ENCODE measurements around the gene ZNF3.

ZNF3 gene

DNA sequence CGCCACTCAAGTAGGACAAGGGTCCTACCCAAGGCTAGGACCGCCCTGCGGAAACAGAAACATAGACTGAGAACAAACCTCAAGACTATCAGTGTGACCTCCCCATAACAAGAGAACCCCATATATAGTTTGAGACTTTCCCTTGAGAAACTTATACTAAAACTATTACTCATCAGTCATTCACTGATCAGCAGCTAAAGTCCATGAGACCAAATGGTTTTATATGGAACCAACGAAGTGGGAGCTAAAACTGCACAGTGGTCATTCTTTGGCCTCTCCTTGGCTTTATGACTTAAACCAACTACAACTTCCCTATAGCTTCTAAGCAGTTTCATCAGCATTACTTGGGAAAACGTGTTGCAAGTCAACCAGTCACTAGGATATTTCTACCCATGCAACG lies 45.6 kb downstream of the ZNF3 start:
- DNase-seq, result no peak
- TF ChIP-seq POLR2A (IDR thresholded peaks at IDR 0.05; ENCODE audit: low read length), result no peak
- no peak for TF ChIP-seq GATA1 (IDR thresholded peaks at IDR 0.05; ENCODE audit: low read depth, low read length)

DNA sequence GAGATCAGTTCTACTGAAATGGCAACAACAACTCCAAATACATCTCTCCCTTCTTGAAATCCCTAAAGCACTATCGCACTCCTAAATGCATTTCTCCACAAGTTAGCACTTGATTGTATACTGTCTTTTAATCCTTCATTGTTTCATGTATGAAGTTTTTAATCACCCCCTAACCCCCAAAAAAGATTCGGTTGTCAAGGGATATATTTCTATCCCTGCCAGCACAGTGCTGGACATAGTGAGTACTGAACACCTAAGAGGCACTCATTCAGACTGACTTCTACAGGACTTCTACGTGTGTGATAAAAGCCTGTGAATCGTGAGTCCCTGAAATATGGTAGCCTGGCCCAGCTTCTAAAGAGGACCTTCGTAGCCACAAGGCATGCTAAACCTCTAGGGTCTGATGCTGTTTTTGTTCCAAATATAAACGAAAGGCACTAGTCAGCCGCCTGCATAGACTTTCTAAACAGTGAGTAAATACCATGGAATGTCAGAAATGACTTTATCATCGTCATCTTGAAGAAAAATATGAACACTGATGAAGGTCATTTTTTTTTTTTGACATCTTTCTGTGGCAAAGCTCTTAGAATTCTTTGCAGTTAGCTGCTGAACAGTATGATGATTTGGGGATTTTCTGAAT lies 46.5 kb downstream of the ZNF3 start:
- TF ChIP-seq POLR2A (IDR thresholded peaks at IDR 0.05; ENCODE audit: low read length) (no peak), GATA1 (IDR thresholded peaks at IDR 0.05; ENCODE audit: low read depth, low read length) (no peak)
- no peak for DNase-seq

DNA sequence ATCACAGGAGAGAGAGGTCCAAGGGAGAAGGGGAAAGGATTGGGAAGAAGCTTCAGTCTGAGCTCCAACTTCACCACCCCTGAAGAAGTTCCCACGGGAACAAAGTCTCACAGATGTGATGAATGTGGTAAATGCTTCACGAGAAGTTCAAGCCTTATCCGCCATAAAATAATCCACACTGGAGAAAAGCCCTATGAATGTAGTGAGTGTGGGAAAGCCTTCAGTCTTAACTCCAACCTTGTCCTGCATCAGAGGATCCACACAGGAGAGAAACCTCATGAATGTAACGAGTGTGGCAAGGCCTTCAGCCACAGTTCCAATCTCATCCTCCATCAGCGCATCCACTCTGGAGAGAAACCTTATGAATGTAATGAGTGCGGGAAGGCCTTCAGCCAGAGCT lies 48.0 kb downstream of the ZNF3 start:
- DNase-seq, result no peak
- no peak for TF ChIP-seq GATA1 (IDR thresholded peaks at IDR 0.05; ENCODE audit: low read depth, low read length)
- TF ChIP-seq POLR2A (IDR thresholded peaks at IDR 0.05; ENCODE audit: low read length), result no peak

DNA sequence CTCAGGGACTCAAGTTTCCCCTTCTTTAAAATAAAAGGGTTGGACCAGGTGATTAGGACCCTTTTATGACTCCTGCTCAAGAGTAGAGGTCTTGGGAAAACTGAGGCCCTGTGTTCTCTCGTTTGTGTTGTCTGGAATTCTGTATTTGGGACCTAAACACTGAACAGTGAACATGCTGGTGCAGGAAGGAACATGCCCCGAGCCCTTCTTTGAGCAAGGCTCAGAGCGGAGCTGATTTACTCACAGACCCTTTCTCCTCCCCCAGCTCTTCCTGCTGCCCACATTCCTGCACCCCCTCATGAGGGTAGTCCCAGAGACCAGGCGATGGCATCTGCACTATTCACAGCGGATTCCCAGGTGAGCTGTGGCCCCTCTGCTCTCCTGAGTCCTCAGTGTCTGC lies 51.9 kb downstream of the ZNF3 start:
- TF ChIP-seq GATA1 (IDR thresholded peaks at IDR 0.05; ENCODE audit: low read depth, low read length) (no peak), POLR2A (IDR thresholded peaks at IDR 0.05; ENCODE audit: low read length) (no peak)
- DNase-seq, result no peak

DNA sequence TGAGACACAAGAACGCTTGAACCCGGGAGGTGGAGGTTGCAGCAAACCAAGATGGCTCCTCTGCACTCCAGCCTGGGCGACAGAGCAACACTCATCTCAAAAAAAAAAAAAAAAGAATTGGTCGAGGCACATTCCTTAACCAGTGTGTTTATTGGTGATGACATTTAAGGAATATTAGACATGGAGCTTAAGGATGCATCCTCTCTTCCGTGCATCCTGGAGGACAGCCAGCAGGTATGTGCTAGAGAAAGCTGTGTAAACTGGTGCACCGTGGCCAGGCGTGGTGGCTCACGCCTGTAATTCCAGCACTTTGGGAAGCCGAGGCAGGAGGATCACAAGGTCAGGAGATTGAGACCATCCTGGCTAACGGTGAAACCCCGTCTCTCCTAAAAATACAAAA lies 54.3 kb downstream of the ZNF3 start:
- TF ChIP-seq GATA1 (IDR thresholded peaks at IDR 0.05; ENCODE audit: low read depth, low read length) (no peak), POLR2A (IDR thresholded peaks at IDR 0.05; ENCODE audit: low read length) (no peak)

DNA sequence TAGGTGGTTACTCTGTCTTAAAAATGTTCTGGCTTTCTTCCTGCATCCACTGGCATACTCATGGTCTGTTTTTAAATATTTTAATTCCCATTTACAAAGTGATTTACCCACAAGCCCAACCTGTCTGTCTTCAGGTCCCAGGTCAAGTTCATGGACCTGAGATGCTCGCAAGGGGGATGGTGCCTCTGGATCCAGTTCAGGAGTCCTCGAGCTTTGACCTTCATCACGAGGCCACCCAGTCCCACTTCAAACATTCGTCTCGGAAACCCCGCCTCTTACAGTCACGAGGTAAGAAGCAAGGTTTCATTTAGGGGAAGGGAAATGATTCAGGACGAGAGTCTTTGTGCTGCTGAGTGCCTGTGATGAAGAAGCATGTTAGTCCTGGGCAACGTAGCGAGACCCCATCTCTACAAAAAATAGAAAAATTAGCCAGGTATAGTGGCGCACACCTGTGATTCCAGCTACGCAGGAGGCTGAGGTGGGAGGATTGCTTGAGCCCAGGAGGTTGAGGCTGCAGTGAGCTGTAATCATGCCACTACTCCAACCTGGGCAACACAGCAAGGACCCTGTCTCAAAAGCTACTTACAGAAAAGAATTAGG lies 57.4 kb downstream of the ZNF3 start:
- DNase-seq, result no peak
- TF ChIP-seq POLR2A (IDR thresholded peaks at IDR 0.05; ENCODE audit: low read length) (no peak), GATA1 (IDR thresholded peaks at IDR 0.05; ENCODE audit: low read depth, low read length) (no peak)

More for the DNA sequence above, 54.3 kb downstream of the ZNF3 start:
- no peak for DNase-seq

DNA sequence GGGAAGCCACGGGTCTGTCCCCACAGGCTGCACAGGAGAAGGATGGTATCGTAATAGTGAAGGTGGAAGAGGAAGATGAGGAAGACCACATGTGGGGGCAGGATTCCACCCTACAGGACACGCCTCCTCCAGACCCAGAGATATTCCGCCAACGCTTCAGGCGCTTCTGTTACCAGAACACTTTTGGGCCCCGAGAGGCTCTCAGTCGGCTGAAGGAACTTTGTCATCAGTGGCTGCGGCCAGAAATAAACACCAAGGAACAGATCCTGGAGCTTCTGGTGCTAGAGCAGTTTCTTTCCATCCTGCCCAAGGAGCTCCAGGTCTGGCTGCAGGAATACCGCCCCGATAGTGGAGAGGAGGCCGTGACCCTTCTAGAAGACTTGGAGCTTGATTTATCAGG lies 58.0 kb downstream of the ZNF3 start:
- DNase-seq, result no peak
- no peak for TF ChIP-seq POLR2A (IDR thresholded peaks at IDR 0.05; ENCODE audit: low read length)

DNA sequence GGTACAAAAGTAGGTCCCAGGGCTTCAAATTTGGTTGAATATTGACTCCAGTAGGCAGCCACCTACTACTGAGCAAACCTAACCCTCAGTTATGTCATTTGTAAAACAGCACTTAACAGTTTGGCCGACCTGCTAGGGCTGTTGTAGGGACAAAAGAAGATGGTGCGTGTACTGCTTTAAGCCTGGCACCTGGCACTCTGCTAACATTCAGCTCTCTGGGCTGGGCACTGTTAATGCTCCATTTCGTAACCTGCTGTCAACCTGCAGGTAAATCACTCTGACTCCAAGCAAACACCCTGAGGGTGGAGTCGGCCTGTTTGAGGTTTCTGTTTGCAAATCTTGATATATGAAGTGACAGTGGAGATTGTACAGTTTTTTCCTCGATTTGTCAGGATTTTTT lies 58.9 kb downstream of the ZNF3 start:
- no peak for DNase-seq
- TF ChIP-seq GATA1 (IDR thresholded peaks at IDR 0.05; ENCODE audit: low read depth, low read length), result no peak
- no peak for TF ChIP-seq POLR2A (IDR thresholded peaks at IDR 0.05; ENCODE audit: low read length)

DNA sequence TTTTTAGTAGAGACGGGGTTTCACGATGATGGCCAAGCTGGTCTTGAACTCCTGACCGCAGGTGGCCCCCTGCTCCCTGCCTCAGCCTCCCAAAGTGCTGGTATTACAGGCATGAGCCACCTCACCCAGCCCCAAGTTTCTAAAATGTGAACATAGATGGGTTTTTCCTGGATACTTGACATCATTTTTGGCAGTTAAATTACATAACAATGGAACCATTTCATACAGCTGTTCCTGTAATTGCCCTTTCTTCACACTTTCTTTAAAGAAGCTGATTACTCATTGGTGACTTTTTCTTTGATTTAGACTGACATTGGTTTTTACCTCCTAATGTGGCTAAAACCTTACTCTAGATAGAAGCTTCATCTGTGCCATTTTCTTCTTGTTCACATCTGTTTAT lies 60.2 kb downstream of the ZNF3 start:
- DNase-seq, result no peak
- TF ChIP-seq GATA1 (IDR thresholded peaks at IDR 0.05; ENCODE audit: low read depth, low read length) (no peak), POLR2A (IDR thresholded peaks at IDR 0.05; ENCODE audit: low read length) (no peak)
